GM19372 (cell line): ENCODE measurements around the gene TMEM132C.

Experiments used
- ATAC-seq: cut with Tn5 transposase; IDR thresholded peaks from one replicate; pipeline ENCODE4 v1.9.1; 2021; ENCODE audit warnings: mild to moderate bottlenecking, low read depth, moderate library complexity; ENCODE audit not compliant: unreplicated experiment

The TMEM132C gene

GRCh38 chr12:128693771-128694170, 426.8 kb downstream of the TMEM132C start:
- ATAC-seq, result no peak

- no peak for ATAC-seq
These were observed 427.5 kb downstream of the TMEM132C start for GRCh38 chr12:128694445-128694844.

GRCh38 chr12:128695697-128696096, 428.7 kb downstream of the TMEM132C start:
- no peak for ATAC-seq

- ATAC-seq, result no peak
These were observed 431.5 kb downstream of the TMEM132C start for GRCh38 chr12:128698301-128698972.

GRCh38 chr12:128699106-128699505, 432.1 kb downstream of the TMEM132C start:
- no peak for ATAC-seq

GRCh38 chr12:128702371-128702770, 435.4 kb downstream of the TMEM132C start:
- no peak for ATAC-seq

- ATAC-seq, result no peak
These were observed 438.2 kb downstream of the TMEM132C start for GRCh38 chr12:128705140-128705539.

GRCh38 chr12:128707488-128707887, 440.5 kb downstream of the TMEM132C start:
- ATAC-seq, result no peak

- ATAC-seq, result no peak
These were observed 441.8 kb downstream of the TMEM132C start for GRCh38 chr12:128708789-128709188.

GRCh38 chr12:128709660-128710059, 442.7 kb downstream of the TMEM132C start:
- no peak for ATAC-seq

GRCh38 chr12:128711486-128711885, 444.5 kb downstream of the TMEM132C start:
- no peak for ATAC-seq

- no peak for ATAC-seq
These were observed 445.7 kb downstream of the TMEM132C start for GRCh38 chr12:128712622-128713021.

- no peak for ATAC-seq
These were observed 448.5 kb downstream of the TMEM132C start for GRCh38 chr12:128715485-128715884.

- ATAC-seq, result no peak
These were observed 457.6 kb downstream of the TMEM132C start for GRCh38 chr12:128724468-128725046.

GRCh38 chr12:128726886-128727285, 459.9 kb downstream of the TMEM132C start:
- ATAC-seq, result no peak

- no peak for ATAC-seq
These were observed 460.5 kb downstream of the TMEM132C start for GRCh38 chr12:128727461-128727860.

GRCh38 chr12:128727999-128728398, 461.0 kb downstream of the TMEM132C start:
- no peak for ATAC-seq

GRCh38 chr12:128729628-128730121, 462.7 kb downstream of the TMEM132C start:
- ATAC-seq, result no peak

- ATAC-seq, result no peak
These were observed 467.4 kb downstream of the TMEM132C start for GRCh38 chr12:128734371-128734770.

- no peak for ATAC-seq
These were observed 470.5 kb downstream of the TMEM132C start for GRCh38 chr12:128737292-128737966.

- ATAC-seq, result no peak
These were observed 476.9 kb downstream of the TMEM132C start for GRCh38 chr12:128743916-128744315.
